H1 (cell line): ENCODE measurements around the gene GPR156.

ENCODE experiments used
- CEBPB ChIP-seq: IDR thresholded peaks from 2 replicates; pipeline ENCODE4 v1.6.1; 2012; ENCODE audit warnings: low read depth, low read length
- CTCF ChIP-seq, 3 experiments: IDR thresholded peaks; 1 replicate in 2 of 3; 2 replicates in 1 of 3; pipeline versions ENCODE4 v1.5.1 to v1.6.1; 2011; ENCODE audit warnings: low read length in 3 of 3, mild to moderate bottlenecking in 3 of 3, inconsistent platforms in 2 of 3, low read depth in 1 of 3, moderate library complexity in 1 of 3; ENCODE audit not compliant: insufficient read depth in 1 of 3; ENCODE audit errors: control extremely low read depth in 1 of 3
- JUND ChIP-seq: IDR thresholded peaks from 2 replicates; pipeline ENCODE4 v1.6.1; 2011; ENCODE audit warnings: mild to moderate bottlenecking, improper control_type of control experiment, low read length
- NRF1 ChIP-seq: IDR thresholded peaks from 2 replicates; pipeline ENCODE4 v1.6.1; 2011; ENCODE audit warnings: mild to moderate bottlenecking, low read depth, low read length, improper control_type of control experiment
- RFX5 ChIP-seq: IDR thresholded peaks from 2 replicates; pipeline ENCODE4 v1.6.1; 2011; ENCODE audit warnings: low read depth, low read length, improper control_type of control experiment, borderline replicate concordance

GRCh38 chr3:120324190-120324589 lies 39.2 kb upstream of the GPR156 start:
- TF ChIP-seq CTCF (IDR thresholded peaks at IDR 0.05; ENCODE audit: control extremely low read depth in 1 of 3, insufficient read depth in 1 of 3, low read depth in 1 of 3, low read length in 3 of 3) (no peak), RFX5 (no peak), JUND (no peak), CEBPB (no peak), NRF1 (no peak)
